Peyer's patch (tissue), 4 donors: ENCODE results near the gene GUCY1A2. TPM values are rescaled to one million over a fixed set of nuclear protein-coding genes. Genes with fewer than 3 reads are reported as not detected.

ENCODE experiments used
- DNase-seq, 3 donors: peaks; one replicate each; pipeline ENCODE4 v3.0.0-alpha.2; 2017 to 2019
- H3K27ac ChIP-seq, 4 donors: fragments of 200-600 bp; sonication (generic); one replicate each; pipeline ENCODE4 v1.5.1; 2016 to 2019
- H3K27me3 ChIP-seq, 2 donors: fragments of 200-600 bp; sonication (generic); one replicate each; pipeline ENCODE4 v1.5.1; 2019
- H3K36me3 ChIP-seq, 3 donors: fragments of 200-600 bp; sonication (generic); one replicate each; pipeline ENCODE4 v1.5.1; 2016 to 2019
- H3K4me1 ChIP-seq, 4 donors: fragments of 200-600 bp; sonication (generic); one replicate each; pipeline ENCODE4 v1.5.1; 2016 to 2019
- H3K4me3 ChIP-seq, 4 donors: fragments of 200-600 bp; sonication (generic); 1 replicate in 3 of 4; 2 replicates in 1 of 4; pipeline ENCODE4 v1.5.1; 2016 to 2019; ENCODE audit warnings: mild to moderate bottlenecking in 1 of 4
- H3K9me3 ChIP-seq, 4 donors: fragments of 200-600 bp; sonication (generic); one replicate each; pipeline ENCODE4 v1.5.1; 2016 to 2019; ENCODE audit warnings: mild to moderate bottlenecking in 1 of 4
- POLR2A ChIP-seq, 2 donors: fragments of 450-650 bp; IDR thresholded peaks; one replicate each; pipeline ENCODE4 v1.5.1; 2017; ENCODE audit warnings: antibody characterized with exemption in 2 of 2, mild to moderate bottlenecking in 2 of 2, moderate library complexity in 2 of 2
- total RNA-seq, 4 donors: library from RNA; depleted of rRNA; stranded (reverse); fragments of >200 nt; gene quantifications; one replicate each; pipeline ENCODE4 v1.1.0, GENCODE V29; 2016
- TF ChIP-seq, protein P1 (sequence below), 6 experiments: fragments of 450-650 bp in 4 of 6; fragments of 200-600 bp in 2 of 6; sonication (generic) in 1 of 6; IDR thresholded peaks; one replicate each; pipeline ENCODE4 v1.5.1; 2017 to 2019; ENCODE audit warnings: antibody characterized with exemption in 6 of 6, mild to moderate bottlenecking in 3 of 6, moderate library complexity in 1 of 6

The GUCY1A2 gene
- total RNA-seq, 4 donors from 2014 or later = 0.53 to 0.95 (median 0.75) TPM

DNA sequence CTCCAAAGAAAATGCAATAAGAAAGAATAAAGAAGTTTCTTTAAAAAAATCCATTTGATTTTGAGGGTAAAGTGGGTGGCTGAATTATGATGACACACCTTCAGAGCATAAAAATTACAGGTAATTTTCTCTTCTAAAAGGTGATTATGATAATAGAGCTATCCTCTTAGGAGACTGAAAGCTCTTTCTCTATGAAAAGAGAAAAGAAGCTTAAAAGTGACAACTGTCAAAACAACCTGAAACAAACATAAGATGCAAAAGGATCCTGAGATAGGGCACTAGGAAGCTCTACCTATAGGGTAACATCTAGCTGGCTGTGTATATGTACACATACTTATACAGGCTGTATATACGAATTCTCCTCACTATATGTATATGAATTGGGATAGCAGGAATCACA lies 270.2 kb downstream of the GUCY1A2 start:
- Histone ChIP-seq H3K4me1 (no peaks in the 10 kb centered on the region), H3K9me3 (no peaks in the 10 kb centered on the region), H3K27ac (no peak overlapping the region), H3K4me3 (no peak overlapping the region), H3K36me3 (no peaks in the 10 kb centered on the region), H3K27me3 (no peaks in the 10 kb centered on the region)
- no peak for TF ChIP-seq POLR2A (IDR thresholded peaks at IDR 0.05)
- TF ChIP-seq, protein P1, sequence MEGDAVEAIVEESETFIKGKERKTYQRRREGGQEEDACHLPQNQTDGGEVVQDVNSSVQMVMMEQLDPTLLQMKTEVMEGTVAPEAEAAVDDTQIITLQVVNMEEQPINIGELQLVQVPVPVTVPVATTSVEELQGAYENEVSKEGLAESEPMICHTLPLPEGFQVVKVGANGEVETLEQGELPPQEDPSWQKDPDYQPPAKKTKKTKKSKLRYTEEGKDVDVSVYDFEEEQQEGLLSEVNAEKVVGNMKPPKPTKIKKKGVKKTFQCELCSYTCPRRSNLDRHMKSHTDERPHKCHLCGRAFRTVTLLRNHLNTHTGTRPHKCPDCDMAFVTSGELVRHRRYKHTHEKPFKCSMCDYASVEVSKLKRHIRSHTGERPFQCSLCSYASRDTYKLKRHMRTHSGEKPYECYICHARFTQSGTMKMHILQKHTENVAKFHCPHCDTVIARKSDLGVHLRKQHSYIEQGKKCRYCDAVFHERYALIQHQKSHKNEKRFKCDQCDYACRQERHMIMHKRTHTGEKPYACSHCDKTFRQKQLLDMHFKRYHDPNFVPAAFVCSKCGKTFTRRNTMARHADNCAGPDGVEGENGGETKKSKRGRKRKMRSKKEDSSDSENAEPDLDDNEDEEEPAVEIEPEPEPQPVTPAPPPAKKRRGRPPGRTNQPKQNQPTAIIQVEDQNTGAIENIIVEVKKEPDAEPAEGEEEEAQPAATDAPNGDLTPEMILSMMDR (IDR thresholded peaks at IDR 0.05) = no peak
- DNase-seq = no peak

DNA sequence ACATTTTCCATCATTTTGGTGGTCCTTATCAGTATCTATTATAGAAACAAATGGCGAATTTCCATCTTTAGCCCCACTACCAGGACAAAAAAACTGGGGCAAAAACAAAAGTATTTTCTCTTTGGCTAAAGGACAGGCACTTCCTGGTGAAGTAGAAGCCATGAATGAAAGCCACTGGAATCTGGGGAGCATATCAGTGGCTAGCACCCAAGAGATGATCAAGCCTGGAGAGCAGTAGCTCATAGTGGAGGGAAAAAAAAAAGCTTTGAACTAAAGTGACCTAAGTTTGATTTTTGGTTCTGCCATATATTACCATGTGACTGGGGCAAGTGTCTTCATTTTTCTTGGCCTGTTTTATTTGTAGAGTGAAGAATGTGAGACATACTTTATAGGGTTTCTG lies 272.3 kb downstream of the GUCY1A2 start:
- TF ChIP-seq POLR2A (IDR thresholded peaks at IDR 0.05) = no peak
- TF ChIP-seq, protein P1 (IDR thresholded peaks at IDR 0.05) = no peak
- Histone ChIP-seq H3K4me3 (no peak overlapping the region), H3K27me3 (no peaks in the 10 kb centered on the region)

DNA sequence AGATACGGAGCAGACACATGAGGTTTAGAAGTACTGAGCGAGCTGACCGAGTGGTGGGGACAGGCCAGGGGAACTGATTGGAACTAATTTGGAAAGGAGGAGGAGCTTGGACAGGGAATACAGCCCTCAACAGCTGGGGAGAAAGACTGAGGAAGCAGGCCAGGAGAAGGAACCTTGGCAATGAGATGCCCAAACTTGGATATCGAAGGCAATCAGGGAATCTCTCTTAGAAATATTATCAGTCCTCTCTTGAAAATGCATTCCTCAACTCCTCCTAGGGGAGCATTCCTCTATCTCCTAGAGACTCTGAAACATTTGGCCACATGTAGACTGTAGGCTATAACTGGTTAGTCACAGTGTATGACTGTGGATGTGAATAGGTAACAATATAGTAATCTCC lies 284.6 kb downstream of the GUCY1A2 start:
- no peak overlapping the region for H3K27ac ChIP-seq
- DNase-seq = no peak
- H3K27me3 ChIP-seq = no peaks in the 10 kb centered on the region
- H3K4me1 ChIP-seq = no peaks in the 10 kb centered on the region
- H3K36me3 ChIP-seq = no peaks in the 10 kb centered on the region
- no peak overlapping the region for H3K4me3 ChIP-seq
- TF ChIP-seq, protein P1 (IDR thresholded peaks at IDR 0.05) = no peak
- TF ChIP-seq POLR2A (IDR thresholded peaks at IDR 0.05) = no peak
- H3K9me3 ChIP-seq = no peaks in the 10 kb centered on the region

More for the DNA sequence above, 272.3 kb downstream of the GUCY1A2 start:
- H3K36me3 ChIP-seq = no peaks in the 10 kb centered on the region
- H3K27ac ChIP-seq = no peak overlapping the region
- no peak for DNase-seq
- no peaks in the 10 kb centered on the region for H3K9me3 ChIP-seq
- no peaks in the 10 kb centered on the region for H3K4me1 ChIP-seq

DNA sequence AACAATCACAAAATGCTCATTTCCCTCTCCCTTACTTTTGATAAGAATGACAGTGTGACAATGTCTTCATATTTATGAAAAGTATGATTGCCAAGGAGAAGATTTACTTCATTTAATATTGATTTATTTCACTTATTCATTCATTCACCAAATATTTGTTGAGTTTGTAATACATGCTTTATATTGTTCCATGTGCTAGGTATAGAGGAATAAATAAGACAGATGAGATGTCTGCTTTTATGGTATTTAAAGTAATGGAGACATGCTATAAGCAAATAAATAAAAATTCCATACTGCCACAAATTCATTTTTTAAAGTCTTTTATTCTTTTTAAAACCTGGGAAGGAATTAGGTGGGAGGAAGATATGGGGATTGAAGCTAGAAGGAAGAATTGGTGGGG lies 289.4 kb downstream of the GUCY1A2 start:
- no peaks in the 10 kb centered on the region for H3K4me1 ChIP-seq
- H3K27ac ChIP-seq = no peak overlapping the region
- no peak for DNase-seq
- no peak for TF ChIP-seq POLR2A (IDR thresholded peaks at IDR 0.05)
- TF ChIP-seq, protein P1 (IDR thresholded peaks at IDR 0.05) = no peak
- no peaks in the 10 kb centered on the region for H3K36me3 ChIP-seq
- H3K9me3 ChIP-seq = no peaks in the 10 kb centered on the region
- H3K4me3 ChIP-seq = no peak overlapping the region
- H3K27me3 ChIP-seq = no peaks in the 10 kb centered on the region

DNA sequence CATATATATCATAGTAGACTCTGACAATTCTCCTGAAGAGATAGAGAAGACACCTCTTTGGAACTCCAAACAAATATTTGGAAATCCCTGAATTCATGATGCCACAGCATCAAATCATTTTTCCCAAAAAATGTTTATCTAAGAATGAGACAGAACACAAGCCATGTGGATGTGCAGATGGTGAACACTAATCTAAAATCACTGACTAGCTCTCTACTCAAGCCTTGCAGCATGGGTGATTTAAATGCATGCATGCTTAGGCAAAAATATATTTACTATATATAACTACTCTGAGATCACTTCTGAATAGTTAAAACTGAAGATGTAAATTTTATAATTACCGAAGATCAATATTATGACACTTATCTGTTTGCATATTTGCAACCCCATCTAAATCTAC lies 289.9 kb downstream of the GUCY1A2 start:
- Histone ChIP-seq H3K4me3 (no peak overlapping the region), H3K4me1 (no peaks in the 10 kb centered on the region), H3K36me3 (no peaks in the 10 kb centered on the region), H3K27me3 (no peaks in the 10 kb centered on the region), H3K27ac (no peak overlapping the region), H3K9me3 (no peaks in the 10 kb centered on the region)
- DNase-seq = no peak
- no peak for TF ChIP-seq POLR2A (IDR thresholded peaks at IDR 0.05)
- TF ChIP-seq, protein P1 (IDR thresholded peaks at IDR 0.05) = no peak

DNA sequence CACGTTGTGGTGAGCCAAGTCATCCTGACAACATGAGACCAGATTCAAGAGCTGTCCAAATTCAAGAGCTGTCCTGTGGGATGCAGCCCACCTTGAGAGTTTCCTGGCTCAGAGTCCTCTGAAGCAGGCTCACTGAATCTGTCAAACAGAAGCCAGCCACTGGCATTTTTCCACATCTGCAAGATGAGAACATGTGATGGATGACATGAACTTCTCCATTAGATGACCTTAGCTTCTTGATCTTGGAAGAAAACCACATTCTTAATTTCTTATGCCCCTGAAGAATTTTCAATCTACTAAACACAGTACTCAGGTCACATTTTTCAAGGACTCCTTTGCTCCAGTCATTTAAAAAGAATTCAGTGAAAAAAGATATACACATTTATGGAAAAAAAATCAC lies 291.0 kb downstream of the GUCY1A2 start:
- H3K4me1 ChIP-seq = no peaks in the 10 kb centered on the region
- no peaks in the 10 kb centered on the region for H3K27me3 ChIP-seq
- H3K36me3 ChIP-seq = no peaks in the 10 kb centered on the region
- H3K9me3 ChIP-seq = no peaks in the 10 kb centered on the region
- no peak for DNase-seq
- no peak overlapping the region for H3K27ac ChIP-seq
- TF ChIP-seq POLR2A (IDR thresholded peaks at IDR 0.05) = no peak
- TF ChIP-seq, protein P1 (IDR thresholded peaks at IDR 0.05) = no peak
- H3K4me3 ChIP-seq = no peak overlapping the region
